Hematopoietic multipotent progenitor cell treated with erythropoietin and hydrocortisone succinate and interleukin-3 and kit ligand, for 4 days (in vitro differentiated cells): ENCODE data around the gene SPRYD4.
A peak's percentile ranks its signal among the peaks of the same experiment; 100 is the strongest.
"Not testable (repeated sequence)": the region's sequence is repeated elsewhere in the genome, so short reads cannot be mapped to it uniquely, and the experiment has no call there.

Source experiments
- DNase-seq: peaks from one replicate; pipeline ENCODE4 v3.0.0-alpha.2; 2015

Gene SPRYD4

DNA sequence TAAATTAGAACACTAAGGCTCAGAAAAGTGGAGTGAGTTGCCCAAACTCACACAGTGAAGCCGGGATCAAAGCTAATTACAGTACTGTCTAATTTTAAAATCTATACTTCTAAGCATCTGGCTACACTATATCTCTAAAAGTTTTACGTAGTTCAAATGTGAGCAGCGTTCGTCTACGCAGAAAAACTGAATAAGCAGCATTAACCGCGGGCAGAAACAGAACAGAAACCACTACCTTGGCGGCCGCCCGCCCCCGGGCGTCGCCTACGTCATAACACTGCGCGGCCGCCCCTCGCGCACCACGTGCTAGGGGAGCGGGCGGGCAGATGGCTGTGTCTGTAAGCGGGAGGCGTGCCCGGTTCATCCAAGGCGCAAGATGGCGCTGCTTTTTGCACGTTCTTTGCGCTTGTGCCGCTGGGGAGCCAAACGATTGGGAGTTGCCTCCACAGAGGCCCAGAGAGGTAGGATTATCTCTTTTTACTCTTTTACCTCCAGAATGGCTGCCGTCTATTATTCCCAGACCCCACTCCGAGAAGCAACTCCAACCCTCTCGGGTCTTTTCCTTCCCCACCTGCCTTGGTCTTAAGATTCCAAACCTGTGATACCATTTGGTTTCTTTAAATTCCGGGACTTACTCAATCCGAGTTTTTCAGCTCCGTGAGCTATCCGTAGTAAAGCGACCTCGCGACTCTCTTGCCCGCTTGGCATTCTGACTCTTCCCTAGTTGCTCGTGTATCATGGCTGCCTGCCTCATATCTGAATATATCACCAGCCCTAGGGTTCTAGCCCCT is at the start of gene SPRYD4:
Gene SPRYD4, plus strand, starts transcription at position 363 of the 791 bp plus-strand sequence. Its CDS starts 14 bp downstream, at position 377.
- DNase-seq = peak; percentile 97

DNA sequence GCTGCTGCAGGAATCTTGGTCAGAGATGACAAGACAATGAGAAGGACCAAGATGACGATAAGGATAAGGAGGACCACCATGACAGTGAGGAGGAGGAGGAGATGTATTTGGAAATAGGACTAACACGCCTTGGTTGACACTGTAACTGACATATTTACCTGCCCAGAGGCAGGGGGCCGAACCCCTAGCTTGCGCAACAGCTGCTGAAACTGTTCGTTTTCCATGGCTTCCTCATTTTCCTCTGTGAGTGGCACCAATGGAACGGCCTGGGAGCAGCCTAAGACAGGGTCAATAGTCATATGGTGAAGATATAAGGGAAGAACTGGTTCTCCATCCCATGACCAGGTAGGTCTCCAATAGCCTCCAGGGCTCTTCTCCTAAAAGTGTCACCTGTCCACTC is 48.0 kb upstream of the SPRYD4 start:
- DNase-seq = no peak

DNA sequence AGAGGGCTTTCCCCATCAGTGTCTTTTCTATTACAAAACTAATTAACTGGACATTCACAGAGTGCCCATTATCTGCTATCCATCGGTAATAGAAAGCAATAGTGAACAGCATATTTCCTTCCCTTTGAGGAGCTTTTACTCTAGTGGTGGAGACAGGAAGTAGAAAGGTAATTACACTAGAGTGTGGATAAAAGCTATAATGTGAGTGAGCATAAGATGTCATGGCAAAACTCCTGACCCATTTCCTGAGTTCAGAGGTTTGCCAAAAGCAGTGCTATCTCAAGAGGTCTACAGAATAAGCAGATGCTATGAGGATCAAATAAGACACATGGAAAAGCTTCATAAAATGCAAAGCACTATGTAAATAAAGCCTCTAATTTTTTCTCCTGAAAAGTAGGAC is 43.2 kb upstream of the SPRYD4 start:
- no peak for DNase-seq

DNA sequence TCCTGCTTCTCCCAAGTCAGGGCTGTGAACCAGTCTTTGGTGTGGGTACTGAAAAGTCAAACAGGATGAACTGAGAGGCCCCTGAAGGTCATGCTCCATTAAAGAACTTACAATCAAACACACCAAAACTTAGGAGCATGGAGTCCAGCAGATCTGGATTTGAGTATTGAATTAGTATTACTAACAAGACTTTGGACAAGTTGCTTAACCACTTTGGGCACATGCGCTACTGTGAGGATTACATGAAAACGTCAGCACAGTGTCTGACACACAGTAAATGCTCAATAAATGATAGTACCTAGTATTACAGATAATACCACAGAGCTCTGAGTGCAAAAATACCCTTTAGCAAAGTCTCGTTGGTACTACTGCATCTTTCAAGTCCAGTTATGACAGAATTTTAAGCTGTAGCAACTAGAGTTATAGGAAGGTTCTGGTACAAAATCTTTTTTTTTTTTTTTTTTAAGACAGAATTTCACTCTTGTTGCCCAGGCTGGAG is 42.4 kb upstream of the SPRYD4 start:
- DNase-seq = no peak

GRCh38 chr12:56431288-56431687 is 37.1 kb upstream of the SPRYD4 start:
- DNase-seq = no peak

DNA sequence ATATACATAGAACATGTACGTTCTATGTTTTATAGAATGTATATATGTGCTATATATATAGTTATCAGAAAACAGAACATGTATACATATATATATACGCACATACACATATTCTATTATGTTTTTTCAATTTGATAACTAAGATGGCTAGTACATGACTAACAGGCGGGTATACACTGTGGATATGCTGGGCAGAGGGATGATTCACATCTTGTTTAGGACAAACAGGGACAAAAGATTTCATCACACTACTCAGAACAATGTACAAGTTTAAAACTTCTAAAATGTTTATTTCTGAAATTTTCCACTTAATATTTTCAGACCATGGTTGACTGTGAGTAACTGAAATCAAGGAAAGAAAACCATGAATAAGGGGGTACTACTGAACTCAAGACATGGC is 36.5 kb upstream of the SPRYD4 start:
- no peak for DNase-seq

DNA sequence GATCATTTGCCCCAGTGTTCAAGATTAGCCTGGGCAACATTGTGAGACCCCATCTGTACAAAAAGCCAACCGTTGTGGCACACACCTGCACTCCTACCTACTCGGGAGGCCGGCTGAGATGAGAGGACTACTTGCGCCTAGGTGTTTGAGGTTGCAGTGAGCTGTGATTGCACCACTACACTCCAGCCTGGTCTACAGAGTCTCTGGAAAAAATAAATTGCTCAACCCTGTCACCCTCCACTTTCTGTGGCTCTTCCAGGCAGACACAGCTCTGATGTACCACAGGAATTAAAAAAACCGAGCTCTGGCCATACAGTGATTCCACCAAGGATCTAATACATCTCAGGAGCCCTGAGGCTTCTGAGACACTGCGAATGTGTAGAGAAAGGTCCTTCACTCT is 33.5 kb upstream of the SPRYD4 start:
- DNase-seq = no peak

- DNase-seq = peak; percentile 71
These were observed 30.8 kb upstream of the SPRYD4 start for GRCh38 chr12:56437430-56438176.

DNA sequence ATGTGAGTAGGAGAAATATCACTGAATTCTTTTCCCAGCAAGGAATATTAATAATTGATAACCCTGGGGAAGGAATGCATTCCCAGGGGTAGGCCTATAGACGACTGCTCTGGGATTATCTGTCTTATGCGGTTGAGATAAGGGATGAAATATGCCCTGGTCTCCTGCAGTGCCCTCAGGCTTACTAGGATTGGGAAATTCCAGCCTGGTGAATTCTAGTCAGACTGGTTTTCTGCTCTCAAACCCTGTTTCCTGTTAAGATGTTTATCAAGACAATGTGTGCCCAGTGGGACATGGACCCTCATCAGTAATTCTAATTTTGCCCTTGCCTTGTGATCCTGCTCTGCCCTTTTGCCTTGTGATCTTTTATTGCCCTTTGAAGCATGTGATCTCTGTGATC is 25.2 kb upstream of the SPRYD4 start:
- not testable (repeated sequence) for DNase-seq

GRCh38 chr12:56448860-56449621 is 19.3 kb upstream of the SPRYD4 start, which contains the start of gene TIMELESS:
TSS of gene TIMELESS (minus strand) at chr12:56449426. CDS start at chr12:56434170, 15,256 bp downstream.
- peak; percentile 96 for DNase-seq

GRCh38 chr12:56449622-56449984 is 18.8 kb upstream of the SPRYD4 start:
- DNase-seq = no peak

DNA sequence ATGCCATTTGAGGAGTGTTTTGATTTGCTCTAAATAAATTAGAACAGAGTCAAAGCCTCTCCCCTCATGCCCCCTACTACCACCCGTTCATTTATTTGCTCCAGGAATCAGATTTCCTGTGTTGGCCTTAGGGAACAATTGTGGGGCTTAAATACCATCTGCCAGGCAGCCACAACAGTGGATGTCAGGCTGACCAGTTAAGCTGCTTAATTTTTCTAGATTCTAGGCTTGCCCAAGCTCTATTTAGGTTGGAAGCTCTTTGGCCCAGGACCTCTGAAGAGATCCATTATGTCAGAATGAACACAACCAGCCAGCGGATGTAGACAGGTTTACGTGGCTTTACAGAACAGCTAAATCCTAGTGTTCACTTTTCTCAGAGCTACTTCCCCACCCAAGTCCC is 18.1 kb upstream of the SPRYD4 start:
- DNase-seq = no peak

DNA sequence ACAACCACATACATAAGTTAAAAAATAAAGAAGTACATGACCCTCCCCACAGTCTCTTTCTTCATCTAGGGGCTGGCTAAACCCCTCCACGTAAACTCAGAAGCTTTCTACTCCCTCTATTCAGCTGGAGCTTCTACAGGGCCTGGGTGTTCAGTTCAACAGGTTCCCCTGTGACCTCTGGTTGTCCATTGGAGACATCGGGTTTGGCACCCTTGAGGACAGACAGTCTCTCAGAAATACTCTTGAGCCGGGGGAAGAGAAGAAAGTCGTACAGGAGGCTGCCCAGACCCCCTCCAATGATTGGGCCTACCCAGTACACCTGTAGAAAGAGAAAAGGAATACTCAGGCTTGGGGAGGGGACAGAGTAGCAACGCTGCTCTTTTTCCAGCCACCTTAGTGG is 17.2 kb upstream of the SPRYD4 start:
- no peak for DNase-seq

GRCh38 chr12:56454557-56454956 is 13.8 kb upstream of the SPRYD4 start, which contains the start of gene MIP:
TSS of gene MIP (minus strand) at chr12:56454657. CDS start at chr12:56454613, 44 bp downstream.
- DNase-seq = no peak

GRCh38 chr12:56457817-56458216 is 10.6 kb upstream of the SPRYD4 start:
- DNase-seq = no peak

DNA sequence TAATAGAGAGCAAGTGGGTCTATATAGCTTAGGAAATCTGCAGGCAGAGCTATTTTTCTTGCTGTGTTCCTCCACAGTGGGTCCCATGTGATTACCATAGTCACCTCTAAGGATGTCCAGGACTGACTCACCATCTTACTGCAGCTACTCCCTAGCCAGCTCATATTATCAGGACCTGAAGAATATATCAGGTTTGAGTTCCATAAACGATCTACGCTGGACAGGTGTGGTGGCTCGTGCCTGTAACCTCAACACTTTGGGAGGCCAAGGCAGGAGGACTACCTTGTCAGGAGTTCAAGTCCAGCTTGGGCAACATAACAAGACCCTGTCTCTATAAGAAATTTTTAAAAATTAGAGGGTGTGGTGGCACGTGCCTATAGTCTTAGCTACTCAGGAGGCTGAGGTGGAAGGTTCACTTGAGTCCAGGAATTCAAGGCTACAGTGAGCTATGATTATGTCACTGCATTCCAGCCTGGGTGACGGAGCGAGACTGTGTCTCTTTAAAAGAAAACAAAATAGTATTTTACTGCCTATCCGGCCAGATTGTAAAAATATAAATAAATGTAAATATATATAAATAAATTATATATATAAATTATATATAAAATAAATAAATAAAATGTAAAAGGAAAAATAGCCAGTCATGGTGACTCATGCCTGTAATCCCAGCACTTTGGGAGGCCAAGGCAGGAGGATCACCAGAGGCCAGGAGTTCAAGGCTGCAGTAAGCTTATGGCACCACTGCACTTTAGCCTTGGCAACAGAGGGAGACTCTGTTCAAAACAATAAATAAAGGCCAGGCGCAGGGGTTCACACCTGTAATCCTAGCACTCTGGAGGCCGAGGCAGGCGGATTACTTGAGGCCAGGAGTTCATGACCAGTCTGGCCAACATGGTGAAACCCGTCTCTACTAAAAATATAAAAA is 6.9 kb upstream of the SPRYD4 start:
- DNase-seq = no peak

DNA sequence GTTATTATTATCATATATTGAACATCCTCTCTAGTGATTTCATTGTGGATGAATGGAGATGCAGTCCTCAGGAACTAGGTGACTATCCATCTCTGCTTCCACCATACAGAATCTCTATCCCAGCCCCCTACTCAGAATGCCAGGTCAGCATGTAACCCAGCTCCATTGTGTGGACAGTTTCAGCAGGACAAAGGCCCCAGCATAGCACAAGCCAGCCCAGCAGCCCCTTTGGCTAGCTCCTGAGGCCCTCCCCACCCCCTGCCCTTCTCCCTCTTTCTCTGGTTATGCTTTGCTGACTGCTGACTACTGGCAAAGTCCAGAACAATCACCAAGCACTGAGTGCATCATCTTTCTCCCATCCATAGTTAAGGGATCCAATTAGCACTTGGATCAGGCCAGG is 5.8 kb upstream of the SPRYD4 start:
- no peak for DNase-seq

DNA sequence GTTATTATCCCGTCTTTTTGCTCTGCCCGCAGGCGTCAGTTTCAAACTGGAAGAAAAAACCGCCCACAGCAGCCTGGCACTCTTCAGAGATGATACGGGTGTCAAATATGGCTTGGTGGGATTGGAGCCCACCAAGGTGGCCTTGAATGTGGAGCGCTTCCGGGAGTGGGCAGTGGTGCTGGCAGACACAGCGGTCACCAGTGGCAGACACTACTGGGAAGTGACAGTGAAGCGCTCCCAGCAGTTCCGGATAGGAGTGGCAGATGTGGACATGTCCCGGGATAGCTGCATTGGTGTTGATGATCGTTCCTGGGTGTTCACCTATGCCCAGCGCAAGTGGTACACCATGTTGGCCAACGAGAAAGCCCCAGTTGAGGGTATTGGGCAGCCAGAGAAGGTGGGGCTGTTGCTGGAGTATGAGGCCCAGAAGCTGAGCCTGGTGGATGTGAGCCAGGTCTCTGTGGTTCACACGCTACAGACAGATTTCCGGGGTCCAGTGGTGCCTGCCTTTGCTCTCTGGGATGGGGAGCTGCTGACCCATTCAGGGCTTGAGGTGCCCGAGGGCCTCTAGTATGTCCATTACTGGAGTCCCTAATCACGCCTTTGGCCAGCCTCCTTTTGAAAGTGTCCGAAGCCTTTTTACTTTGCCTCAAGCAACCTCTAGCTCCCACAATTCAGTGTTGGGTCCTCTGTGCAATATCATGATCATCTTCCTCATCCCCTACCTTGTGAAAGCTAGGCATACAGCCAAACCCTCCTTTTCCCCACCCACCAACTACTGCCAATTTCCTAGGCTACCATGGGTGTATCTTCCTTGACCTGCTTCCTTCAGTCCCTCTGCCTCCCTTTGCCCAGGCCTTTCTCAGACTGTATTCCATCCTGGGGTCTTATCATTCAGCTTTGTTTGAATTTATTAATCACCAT is 891 bp downstream of the SPRYD4 start:
- peak; percentile 46 for DNase-seq

GRCh38 chr12:56474389-56474788 is 6.0 kb downstream of the SPRYD4 start:
- no peak for DNase-seq

- no peak for DNase-seq
These were observed 7.8 kb downstream of the SPRYD4 start for GRCh38 chr12:56476143-56476542.

DNA sequence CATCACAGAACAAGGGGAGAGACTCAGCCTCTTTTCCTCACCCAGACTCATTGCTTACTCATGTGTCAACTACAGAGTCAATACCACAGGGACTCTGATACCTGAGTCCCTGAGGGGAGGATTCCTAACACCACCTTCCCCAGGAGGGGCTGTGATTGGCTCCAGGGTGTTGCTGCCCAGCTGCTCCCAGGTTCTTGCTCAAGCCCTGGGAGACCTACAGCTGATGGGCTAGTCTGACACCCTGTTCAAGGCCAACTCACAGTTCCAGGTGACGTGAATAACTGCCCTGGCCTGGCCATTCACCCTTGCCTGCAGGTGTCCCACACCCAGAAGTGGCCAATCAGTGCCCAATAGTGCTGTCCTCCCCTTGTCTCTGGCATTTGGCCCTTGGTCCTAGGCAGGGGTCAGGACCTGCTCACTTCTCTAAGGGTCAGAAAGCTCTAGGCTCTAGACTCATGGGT is 8.6 kb downstream of the SPRYD4 start:
- DNase-seq = no peak
